Activated CD4-positive, alpha-beta T cell treated with anti-CD3 and anti-CD28 coated beads, Interleukin-2, amount 50 U/mL, for 1 hour (primary cell): ENCODE measurements around the gene CRISP1.
"Not testable (repeated sequence)": the region's sequence is repeated elsewhere in the genome, so short reads cannot be mapped to it uniquely, and the experiment has no call there.

Experiments used
- DNase-seq: peaks from one replicate; pipeline ENCODE4 v3.0.0-alpha.2; 2020

CRISP1 gene, protein sequence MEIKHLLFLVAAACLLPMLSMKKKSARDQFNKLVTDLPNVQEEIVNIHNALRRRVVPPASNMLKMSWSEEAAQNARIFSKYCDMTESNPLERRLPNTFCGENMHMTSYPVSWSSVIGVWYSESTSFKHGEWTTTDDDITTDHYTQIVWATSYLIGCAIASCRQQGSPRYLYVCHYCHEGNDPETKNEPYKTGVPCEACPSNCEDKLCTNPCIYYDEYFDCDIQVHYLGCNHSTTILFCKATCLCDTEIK

DNA sequence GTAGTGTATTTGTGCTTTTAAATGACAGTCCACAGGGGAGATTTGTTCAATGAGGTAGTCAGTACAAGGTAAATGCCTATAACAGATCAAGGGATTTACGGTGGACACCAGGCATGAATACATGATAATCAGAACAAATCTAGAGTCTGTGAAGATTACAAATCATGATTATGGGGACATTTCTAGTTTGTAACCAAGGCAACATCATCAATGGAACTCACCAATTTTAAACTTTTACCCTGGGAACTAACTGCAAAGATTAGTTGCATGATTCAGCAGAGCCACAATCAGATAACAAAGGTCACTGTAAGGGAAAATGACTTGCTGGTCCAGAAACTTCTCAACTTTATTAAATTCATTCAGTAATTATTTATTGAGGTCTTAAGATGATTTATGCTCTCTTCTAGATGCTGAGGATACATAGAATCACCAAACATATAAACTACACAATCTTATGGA lies at the start of gene CRISP1:
Gene CRISP1, minus strand, starts transcription at position 51 of the 459 bp plus-strand sequence. CDS start 9,135 bp downstream, outside the sequence.
- no peak for DNase-seq

DNA sequence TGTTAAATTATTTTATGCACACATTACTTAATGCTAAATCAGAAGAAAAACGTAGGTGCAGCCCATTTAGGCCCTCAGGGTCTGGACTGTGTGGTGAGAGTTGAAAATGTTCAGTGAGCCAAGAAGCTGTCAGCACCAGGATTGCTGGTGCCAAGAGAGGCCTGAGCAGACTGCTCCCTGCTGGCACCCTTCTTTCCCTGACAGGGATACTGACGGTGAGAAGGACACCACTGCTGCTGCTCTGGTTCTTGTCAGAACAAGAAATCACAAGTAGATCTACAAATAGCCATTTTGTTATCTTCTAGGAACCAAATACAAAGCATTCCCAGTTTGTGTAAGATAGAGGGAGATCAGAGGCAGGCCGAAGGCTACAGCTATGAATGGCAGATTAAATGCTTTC lies 48.7 kb upstream of the CRISP1 start:
- DNase-seq, result no peak

DNA sequence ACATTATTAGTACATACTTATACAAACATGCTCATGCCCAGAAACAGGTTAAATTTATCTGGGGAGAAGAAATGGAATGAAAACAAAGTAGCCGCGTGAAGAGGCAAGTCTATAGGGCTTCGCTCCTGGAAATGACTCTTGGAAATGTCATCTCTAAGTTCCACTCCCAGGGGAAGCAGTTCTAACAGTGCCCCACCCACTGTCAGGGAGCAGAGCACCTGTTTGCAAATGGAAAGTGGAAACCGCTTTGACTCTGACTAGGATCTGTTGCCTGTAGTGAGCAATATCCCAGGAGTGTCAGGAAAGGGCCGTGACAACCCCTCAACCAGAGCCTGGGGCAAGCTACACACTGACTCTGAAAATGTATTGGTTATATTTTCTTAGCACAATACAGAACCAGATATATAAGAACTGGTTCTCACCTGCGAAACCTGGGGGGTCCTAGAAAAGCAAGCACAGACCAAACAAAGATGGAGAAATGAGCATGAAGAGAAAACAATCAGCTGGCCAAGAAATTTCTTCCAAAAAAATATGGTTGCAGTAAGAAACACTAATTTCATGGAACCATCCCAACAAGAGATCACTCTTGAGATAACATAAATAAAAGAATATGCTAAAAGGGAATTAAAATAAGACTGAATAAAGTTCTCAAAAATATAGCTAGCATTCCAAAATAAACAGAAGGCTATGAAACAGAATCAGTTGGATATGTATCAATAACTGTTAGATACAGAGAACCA lies 47.5 kb upstream of the CRISP1 start:
- no peak for DNase-seq

DNA sequence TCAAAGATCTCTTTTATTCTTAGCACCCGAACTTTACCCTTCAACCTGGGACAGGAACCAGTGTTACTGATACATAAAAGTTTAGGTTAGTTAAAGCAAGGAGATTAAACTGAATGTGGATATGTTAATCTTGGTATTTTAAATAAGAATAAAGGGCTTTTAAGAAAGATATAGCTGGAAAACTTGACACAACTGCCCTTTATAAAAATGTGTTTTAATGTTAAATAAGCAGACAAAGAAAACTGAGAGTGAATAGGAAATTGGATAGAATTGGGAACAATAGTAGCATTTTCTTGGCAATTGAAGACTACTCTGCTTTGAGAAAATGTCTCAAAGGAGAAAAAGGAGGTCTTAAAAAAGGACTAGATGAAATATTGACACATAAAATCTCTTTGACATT lies 45.9 kb upstream of the CRISP1 start:
- no peak for DNase-seq

DNA sequence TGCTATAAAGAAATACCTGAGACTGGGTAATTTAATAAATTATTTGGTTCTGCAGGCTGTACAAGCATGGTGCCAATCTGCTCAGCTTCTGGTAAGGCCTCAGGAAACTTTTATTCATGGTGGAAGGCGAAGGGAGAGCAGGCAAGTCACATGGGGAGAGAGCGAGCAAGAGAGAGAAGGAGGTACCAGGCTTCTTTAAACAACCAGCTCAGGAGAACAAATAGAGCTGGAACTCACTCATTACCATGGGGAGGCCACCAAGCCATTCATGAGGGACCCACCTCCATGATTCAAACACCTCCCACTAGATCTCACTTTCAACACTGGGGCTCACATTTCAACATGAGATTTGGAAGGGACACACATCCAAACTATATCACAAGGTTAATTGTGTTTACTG lies 44.9 kb upstream of the CRISP1 start:
- no peak for DNase-seq

DNA sequence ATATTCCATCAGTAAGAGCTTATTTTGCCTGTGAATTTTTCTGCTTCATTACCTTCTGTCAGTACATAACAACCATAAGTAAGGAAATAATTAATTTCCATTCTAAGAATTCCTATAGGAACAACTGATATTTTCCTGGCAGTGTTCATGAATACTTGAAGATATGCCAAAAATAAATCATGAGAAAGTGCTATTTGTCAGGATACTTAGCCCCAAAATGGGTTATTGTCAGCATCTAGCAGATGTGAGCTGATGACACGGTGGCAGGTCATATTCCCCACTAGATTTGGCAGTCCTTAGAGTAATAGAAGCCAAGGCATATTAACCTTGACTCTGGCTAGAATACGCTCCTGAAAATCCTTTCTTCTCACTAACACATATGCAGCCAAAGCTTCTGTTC lies 43.2 kb upstream of the CRISP1 start:
- DNase-seq, result no peak

DNA sequence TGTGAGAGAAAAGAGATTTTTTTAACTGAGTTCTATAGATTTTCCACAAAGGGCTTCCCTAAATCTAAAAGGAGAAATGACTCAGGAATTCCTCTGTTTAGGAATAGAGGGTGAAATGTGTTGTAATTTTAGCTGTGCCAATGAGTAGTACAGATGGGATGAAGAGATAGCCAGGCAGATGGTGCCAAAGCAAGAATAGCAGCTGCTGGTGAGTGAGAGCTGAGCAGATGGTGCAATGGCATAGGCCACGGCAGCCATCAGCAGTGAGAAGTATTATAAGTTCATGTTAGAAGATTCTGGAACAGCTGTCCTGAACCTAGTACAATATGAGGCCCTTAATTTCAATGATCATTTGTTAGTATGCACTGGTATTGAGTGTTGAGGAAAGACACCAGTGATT lies 40.2 kb upstream of the CRISP1 start:
- no peak for DNase-seq

DNA sequence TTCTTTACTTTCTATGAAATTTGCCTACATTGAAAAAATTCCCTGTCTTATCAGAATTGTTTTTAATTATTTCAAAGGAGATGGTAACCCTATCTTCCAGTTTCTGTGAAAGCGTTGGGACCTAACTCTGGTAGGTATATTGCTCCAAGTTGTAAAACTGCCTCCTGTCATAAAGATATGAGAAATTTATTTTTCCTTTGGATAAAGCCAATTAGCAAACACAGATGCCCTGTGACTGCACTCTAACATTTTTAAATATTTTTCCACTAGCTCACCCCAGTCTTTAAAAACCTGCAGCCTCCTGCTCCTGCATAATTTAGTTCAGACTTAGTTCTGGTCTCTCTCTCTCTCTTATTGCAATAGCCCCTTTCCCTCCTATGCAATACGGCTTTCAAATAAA lies 39.0 kb upstream of the CRISP1 start:
- DNase-seq, result no peak

DNA sequence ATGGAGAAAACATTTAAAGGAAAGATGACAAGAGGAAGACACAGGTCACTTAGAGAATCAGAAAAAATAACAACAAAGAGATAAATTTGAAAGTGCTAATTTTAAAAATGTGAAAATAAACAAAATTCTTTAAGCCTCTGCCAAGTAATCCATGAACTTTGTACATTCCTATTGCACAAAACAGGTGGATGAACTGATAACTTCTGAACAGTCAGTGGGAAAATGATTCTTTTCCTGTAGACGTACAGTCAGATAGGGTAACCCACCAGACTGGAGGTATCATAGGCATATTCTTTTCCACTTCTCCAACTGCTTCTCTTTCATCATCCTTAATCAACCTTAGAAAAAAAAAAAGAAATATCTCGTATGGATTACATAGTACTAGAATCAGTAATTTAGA lies 36.5 kb upstream of the CRISP1 start:
- DNase-seq, result no peak

DNA sequence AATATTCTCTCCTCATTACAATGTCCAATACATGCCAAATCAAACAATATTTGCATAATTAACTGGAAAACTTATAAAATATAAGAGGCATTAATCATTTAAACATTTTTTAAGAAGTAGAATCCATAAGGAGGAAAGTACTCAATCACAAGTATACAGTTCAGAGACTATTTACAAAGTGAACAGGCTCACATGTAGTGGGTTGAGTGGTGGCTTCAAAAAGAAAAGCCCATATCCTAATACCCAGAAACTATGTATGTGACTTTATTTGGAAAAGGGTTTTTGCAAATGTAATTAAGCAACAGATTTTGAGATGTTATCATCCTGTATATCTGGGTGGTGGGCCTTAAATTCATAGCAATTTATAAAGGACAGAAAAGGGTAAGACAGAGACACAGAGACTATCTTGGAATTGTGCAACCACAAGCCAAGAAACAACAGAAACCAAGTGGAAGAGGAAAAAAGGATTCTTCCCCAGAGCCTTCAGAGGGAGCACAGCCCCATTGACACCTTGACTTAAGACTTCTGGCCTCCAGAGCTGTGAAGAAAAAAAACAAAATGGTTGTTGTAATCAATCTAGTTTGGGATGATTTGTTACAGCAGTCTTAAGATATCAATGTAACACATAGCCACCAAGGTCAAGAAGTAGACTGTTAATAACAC lies 32.7 kb upstream of the CRISP1 start:
- DNase-seq, result no peak

DNA sequence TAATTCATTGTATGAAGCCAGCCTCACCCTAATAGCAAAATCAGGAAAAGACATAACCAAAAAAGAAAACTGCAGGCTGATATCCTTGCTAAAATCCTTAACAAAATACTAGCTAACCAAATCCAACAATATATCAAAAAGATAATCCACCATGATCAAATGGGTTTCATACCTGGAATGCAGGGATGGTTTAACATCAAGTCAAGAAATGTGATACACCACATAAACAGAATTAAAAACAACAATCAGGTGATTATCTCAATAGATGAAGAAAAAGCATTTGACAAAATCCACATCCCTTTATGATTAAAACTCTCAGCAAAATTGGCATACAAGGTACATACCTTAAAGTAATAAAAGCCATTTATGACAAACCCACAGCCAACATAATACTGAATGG lies 29.2 kb upstream of the CRISP1 start:
- DNase-seq, result not testable (repeated sequence)

DNA sequence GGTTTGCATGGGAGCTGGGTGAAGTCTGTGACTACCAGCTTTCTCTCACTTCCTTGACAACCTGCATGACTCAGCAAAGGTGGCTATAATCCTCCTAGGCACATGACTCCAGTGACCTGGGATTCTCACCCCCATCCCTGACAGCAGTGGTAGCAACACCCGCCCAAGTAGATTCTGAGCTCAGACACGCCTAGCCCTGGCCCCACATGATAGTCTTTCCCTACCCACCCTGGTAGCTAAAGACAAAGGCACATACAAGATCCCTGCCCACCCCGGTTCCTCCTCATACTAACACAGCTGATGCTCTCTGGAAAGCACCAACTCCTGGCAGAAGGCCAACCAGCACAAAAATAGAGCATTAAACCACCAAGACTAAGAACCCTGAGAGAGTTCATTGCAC lies 25.9 kb upstream of the CRISP1 start:
- DNase-seq, result no peak

DNA sequence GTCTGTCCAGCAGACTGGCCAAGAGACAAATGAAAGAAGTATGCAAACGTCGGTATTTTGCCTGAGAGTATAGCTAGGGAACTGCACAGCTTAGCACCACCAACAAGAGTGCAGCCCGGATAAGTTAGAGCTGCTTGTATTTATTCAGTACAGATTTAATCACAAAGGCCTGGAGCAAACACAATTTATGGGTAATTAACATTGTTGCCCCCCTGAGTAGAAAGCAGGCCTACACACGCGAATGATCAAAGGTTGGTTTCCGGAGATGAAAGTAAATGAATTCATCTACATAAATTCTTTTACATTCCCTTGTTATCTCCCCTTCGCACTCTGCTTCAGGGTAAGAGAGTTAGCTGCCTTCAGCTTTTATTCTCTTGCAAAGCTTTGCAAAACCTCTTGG lies 24.7 kb upstream of the CRISP1 start:
- no peak for DNase-seq

DNA sequence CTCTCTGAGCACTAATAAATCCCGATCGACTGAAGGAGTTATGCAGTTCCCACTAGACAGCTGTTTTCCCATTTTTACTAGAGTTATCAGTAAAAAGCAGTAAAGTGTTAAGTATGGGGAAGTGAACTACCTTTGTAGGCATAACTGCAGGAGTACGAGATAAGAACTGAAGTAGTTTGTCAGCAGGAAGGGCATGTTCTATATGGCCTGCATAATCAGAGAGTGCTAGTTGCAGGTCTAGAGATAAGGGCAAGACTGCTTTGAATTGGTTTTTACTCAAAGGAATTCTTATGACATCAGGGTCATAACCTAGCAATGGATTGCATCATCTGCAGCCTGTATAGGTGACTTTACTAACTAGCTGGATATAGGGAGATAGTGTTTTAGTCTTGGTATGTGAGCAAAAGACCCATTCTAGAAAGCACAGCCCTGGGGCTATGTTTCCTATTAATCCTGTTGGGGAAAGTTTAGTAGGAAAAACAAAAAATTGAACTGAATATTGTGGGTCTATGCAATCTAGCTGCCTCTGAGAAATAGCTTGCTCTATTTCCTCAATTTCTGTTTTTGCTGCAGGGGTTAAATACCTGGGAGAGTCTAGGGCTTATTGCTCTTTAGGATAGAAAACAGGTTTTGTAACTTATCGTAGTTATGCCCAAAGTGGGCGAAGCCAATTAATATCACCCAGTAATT lies 22.6 kb upstream of the CRISP1 start:
- DNase-seq, result no peak

DNA sequence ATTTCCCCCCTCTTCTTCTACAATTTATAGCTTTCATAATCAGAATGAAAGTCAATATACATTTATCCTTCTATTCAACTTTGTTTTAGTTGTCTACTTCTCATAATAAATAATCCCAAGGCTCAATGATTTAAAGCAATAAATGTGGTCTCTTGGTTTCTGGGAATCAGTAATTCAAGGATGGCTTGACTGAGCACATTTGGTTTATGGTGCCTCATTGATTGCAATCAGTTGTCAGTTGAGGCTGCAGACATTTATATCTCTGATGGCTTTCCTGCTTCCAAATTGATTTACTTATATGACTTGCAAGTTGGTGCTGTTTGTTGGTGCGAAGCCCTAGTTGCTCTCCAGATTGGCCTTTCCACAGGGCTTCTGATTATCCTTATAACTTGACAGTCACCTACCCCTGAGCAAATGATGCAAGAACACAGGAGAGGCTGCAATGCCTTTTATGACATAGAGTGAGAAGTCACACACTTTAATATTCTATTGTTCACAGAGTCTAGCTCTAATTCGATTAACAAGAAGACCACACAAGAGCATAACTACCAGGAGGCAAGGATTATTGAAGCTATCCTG lies 2.7 kb upstream of the CRISP1 start:
- DNase-seq, result no peak

DNA sequence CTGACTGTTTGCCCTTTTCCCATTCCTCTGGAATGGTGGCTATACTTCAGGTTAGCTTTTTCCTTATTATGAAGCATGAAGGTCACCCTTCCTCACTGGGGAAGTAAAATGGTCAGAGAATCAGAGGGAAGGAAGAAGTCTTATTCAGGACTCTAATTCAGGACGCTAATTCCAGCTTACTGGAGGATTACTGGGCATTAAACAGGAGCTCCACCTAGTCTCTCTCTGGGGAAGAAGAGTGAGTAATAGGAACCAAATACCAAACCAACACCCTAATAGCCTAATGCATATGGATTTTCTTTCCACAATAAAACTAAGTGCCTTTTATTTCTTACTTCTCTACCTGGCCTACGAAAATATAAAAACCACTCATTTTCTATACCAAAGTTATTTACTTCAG lies 10.1 kb downstream of the CRISP1 start:
- no peak for DNase-seq

DNA sequence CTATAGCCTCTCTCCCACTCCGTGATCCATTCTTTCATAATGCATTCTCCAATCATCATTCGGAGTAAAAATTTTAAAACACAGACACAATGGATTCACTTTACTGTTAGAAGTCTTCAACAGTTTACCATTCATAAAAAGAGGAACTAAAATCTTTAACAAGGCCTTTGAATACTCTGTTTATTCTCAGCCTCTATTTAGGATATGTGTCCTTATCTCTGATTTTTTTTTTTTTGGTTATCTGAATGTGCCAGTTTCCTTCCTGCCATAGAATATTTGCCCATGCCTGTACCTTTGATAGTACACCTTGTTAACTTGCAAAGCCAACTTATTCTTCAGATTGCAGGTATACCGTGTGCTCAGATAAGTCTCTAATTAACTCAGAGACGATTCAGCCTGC lies 11.1 kb downstream of the CRISP1 start:
- DNase-seq, result no peak

DNA sequence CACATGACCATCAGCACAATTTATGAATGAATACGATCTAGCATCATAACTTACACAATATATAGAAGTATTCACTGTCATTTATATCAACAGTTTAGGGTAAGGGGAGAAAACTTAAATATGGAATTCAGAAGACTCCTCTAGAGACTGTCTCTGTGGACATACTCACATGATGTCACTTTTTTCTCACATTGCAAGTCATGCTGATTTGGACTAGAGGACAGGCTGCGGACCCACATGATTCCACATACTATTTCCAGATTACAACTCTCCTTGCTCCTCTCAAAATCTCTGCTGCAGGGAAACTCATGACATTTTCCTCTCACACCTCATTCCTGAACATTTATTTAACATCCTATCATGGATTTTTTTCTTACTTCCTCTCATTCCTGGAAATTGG lies 13.4 kb downstream of the CRISP1 start:
- no peak for DNase-seq

DNA sequence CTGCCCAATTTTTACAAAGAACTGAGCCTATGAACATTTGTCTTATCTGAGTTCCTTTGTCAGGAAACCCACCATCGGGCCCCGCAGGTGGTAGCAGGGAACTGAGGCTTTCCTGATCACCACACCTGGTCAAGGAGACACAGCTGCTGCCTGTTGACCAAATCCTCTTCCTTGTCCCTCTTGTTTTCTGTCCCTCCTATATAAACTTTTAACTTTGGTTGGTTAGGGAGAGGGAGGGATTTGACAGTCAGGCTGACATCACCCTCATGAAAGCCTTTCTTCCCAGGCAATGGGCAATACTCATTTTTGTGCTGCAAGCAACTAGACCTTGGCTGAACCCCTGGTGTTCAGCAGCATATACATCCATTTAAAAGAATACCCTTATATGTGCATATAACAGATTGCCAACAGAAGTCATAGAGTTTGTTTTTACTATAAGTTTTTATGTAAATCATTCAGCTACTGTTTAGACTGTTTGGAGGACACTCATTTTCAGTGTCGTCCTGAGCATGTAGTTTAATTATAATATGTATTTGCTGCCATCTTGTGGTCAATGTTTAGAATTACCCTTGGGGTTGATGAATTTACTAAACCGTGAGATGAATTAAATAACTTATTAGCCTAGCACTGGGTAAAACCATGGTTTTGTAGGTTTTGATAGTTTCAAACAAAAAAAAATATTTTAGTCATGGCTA lies 17.0 kb downstream of the CRISP1 start:
- DNase-seq, result no peak

DNA sequence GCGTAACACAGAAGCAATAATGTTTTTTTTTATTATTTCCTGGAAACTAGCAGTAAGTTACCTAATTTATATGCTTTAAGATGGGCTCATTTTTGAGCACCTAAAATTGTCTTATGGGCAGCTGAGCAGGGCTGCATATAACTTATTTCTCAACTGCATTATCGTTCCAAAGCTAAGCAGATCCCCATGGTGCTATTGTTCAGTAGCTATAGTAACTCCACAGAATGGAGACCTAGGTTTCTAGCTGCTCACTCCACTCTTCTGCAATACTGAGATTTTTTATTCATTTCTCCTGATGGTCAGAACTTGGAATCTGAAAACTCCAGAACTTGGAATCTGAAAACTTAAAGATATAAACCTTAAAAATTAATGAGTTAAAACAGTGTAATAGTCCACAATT lies 18.7 kb downstream of the CRISP1 start:
- DNase-seq, result no peak

DNA sequence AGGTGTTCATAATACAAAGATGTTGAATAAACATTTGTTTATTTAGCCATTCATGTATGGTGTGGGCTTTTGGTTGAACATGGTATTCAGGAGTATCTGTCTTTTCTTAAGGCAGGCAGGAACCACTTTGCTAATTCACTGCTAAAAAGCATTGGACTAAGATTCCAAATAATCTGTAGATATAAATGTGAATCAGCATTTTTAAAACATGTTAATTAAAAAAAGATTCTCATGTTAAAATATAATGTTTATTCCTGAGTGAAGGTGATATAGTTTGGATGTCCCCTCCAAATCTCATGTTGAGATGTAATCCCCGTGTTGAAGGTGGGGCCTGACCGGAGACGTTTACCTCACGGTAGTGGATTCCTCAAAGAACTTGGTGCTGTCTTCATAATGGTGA lies 19.3 kb downstream of the CRISP1 start:
- no peak for DNase-seq

DNA sequence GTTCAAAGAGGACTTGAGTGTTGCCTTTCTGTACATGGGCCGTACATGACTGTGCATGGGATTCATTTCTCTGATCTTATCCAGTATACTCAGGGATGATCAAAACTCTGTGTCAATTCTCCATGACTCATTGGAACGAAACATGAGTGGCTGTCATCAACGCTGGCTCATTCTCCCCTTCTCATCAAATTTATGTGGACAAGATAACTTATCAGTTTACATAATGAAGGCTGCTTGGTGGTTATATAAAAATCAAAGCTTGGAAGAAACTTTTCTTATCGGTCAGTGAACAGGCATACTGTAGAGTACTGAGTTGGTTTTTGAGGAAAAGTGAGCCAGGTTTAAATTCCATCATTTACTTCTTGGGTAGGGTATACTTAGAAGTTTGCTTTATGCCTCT lies 24.9 kb downstream of the CRISP1 start:
- DNase-seq, result no peak

DNA sequence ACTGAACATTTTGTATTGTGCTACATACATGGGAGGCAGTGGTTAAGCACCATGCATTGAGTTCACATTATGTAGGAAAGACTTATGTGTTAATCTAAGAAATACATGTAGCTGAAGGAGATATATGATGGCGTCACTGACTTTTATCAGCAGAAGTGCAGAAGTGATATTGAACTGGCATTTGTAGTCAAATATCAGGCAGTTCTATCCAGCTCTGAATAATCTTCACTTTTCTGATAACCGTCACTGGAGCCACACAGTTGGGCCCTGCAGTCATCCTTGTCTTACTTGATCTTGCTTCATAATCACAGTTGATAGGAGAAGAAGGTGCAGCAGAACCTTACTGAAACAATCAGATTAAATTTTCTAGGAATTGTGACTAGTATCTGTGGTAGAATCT lies 26.4 kb downstream of the CRISP1 start:
- DNase-seq, result no peak
